Activated naive CD8-positive, alpha-beta T cell treated with anti-CD3 and anti-CD28 coated beads for 36 hours (primary cell): ENCODE measurements around the gene ME3. TPM values are rescaled to one million over a fixed set of nuclear protein-coding genes. Genes with fewer than 3 reads are reported as not detected.
"Not testable (repeated sequence)": the region's sequence is repeated elsewhere in the genome, so short reads cannot be mapped to it uniquely, and the experiment has no call there.

Experiments
- DNase-seq: peaks from one replicate; pipeline ENCODE4 v3.0.0; 2021
- H3K27ac Mint-ChIP-seq: one replicate; pipeline ENCODE4 v1.8.0; 2022; ENCODE audit warnings: mild to moderate bottlenecking, moderate library complexity, mixed read lengths
- H3K27me3 Mint-ChIP-seq: one replicate; pipeline ENCODE4 v1.8.0; 2022; ENCODE audit warnings: mild to moderate bottlenecking, mixed read lengths
- H3K36me3 Mint-ChIP-seq: one replicate; pipeline ENCODE4 v1.8.0; 2021; ENCODE audit warnings: mild to moderate bottlenecking, mixed read lengths
- H3K4me1 Mint-ChIP-seq: one replicate; pipeline ENCODE4 v1.8.0; 2021; ENCODE audit warnings: mixed read lengths
- H3K4me3 Mint-ChIP-seq: one replicate; pipeline ENCODE4 v1.8.0; 2022; ENCODE audit warnings: mild to moderate bottlenecking, moderate library complexity, mixed read lengths
- H3K9me3 Mint-ChIP-seq: one replicate; pipeline ENCODE4 v1.8.0; 2022; ENCODE audit warnings: mixed read lengths
- total RNA-seq, 2 experiments: library from RNA; stranded (reverse); gene quantifications; one replicate each; pipeline ENCODE4 v1.2.3, GENCODE V29; 2021

ME3 gene
- total RNA-seq, 2 experiments from 2014 or later = 3.8 to 4.8 TPM

DNA sequence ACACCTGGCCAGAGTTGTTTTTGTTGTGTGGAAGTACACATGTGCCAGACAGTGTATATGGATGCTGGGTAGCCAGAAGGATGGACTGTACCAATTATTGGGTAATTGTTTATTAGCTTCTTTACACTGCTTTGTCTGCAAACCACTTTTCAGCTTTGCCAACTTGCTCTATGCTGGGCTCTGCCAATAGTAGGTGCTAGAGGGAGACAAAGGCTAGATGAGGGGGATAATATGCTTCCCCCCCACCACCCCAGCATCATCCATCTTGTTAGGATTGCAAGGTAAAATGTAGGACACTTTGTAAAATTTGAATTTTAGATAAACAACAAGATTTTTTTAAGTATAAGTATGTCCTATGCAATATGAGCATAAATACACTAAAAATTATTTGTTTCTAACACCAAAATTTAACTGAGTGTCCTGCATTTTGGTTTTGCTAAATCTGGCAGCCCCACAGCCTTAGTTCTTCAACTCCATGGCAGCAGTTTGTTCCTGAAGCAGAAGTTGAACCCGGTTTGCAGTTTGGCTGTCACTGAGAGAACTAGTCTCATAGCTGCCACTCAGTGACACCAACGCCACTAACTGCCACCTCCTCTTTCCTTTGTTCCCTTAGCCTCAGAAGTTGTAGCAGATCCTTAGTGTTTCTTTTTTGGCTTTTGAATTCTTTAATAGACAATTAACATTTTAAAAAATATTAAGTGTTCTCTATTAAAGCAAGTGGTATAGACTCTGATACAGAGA lies 219.0 kb downstream of the ME3 start:
- Mint-ChIP-seq H3K36me3 (peaks cover 6% of the 10 kb centered on the region), H3K27ac (no peak overlapping the region), H3K4me1 (peaks cover 14% of the 10 kb centered on the region), H3K9me3 (no peaks in the 10 kb centered on the region), H3K4me3 (no peak overlapping the region), H3K27me3 (no peaks in the 10 kb centered on the region)
- DNase-seq = no peak

DNA sequence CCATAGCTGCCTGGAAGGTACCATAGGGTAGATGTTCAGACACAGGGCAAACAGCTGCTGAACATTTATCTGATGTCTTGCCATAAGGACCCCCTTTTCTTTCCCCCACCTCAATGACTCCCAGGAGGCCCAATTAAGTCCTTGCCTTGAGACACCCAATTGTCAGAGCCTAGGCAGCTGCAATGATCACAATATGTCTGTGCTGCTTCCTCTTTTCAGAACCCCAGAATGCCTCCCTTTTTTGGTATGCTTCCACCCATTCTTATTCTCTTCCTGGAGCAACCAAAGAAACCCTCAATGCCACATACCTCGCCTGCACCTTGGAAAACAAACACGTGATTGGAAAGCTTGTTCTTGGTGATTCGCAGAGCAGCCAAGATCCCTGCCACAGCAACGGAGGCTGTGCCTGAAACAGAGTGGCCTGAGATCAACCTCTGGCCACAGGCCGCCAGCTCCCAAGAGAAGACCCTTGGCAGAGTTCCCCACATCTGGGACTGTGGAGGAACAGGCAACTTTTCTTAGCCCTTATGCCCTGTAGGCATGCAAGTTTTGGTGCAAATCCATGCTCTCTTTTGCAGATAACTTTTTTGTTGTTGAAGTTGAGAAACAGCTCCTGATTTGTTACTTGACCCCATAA lies 222.3 kb downstream of the ME3 start:
- H3K9me3 Mint-ChIP-seq = peaks cover 3% of the 10 kb centered on the region
- no peak for DNase-seq
- no peak overlapping the region for H3K4me3 Mint-ChIP-seq
- H3K27ac Mint-ChIP-seq = no peak overlapping the region
- no peaks in the 10 kb centered on the region for H3K27me3 Mint-ChIP-seq
- H3K4me1 Mint-ChIP-seq = peaks cover 19% of the 10 kb centered on the region
- peaks cover 24% of the 10 kb centered on the region for H3K36me3 Mint-ChIP-seq

DNA sequence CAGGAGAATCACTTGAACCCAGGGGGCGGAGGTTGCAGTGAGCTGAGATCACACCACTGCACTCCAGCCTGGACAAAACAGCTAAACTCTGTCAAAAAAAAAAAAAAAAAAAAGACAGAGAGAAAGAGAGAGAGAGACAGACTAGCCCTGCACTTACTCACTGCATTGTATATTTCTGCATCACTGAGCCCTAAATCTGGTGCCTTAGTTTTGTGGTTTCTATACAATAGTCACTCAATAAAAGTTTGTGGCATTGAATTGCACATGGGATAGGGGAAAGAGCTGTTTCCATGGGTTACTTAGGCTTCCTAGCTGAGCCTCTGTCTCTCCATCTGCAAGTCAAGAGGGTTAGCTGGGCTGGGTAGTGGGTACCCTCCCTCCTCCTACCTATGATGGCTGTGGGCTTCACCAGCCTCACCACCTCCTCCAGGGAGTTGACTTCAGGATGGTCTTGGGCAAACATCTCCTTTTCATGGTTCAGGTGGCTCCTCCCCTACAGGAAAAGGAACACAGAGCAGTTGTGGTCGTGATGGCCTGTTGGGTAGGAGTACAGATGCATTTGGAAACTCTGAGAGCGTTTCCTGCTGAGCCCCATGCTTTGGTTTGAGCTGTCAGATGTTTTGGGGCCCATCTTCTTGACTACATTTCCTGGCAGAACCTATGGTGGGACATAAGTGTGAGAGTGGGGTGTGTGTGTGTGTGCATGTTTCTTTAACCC lies 224.5 kb downstream of the ME3 start:
- no peaks in the 10 kb centered on the region for H3K27me3 Mint-ChIP-seq
- H3K4me1 Mint-ChIP-seq = peaks cover 39% of the 10 kb centered on the region
- peaks cover 35% of the 10 kb centered on the region for H3K36me3 Mint-ChIP-seq
- H3K27ac Mint-ChIP-seq = no peak overlapping the region
- peak; percentile 60 for DNase-seq
- H3K9me3 Mint-ChIP-seq = peaks cover 3% of the 10 kb centered on the region
- peak overlapping the region; percentile 33 for H3K4me3 Mint-ChIP-seq

DNA sequence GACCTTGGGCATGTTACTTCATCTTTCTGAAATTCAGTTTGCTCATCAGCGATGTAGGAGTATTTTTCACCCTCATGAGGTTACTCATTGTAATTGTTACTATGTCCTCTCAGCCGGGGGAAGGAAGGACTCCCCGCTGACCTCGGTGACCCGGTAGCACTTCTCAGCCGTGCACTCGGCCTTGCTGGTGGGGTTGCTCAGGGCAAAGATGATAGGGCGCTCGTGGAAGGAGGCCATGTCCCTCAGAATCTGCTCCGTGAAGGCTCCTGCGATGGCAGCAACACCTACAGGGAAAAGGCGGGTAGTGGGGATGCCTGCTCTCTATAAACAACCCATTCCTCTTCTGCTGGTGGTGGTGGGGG lies 225.5 kb downstream of the ME3 start:
- no peaks in the 10 kb centered on the region for H3K27me3 Mint-ChIP-seq
- H3K4me3 Mint-ChIP-seq = no peak overlapping the region
- no peak overlapping the region for H3K27ac Mint-ChIP-seq
- H3K36me3 Mint-ChIP-seq = peaks cover 41% of the 10 kb centered on the region
- peaks cover 47% of the 10 kb centered on the region for H3K4me1 Mint-ChIP-seq
- peaks cover 3% of the 10 kb centered on the region for H3K9me3 Mint-ChIP-seq
- no peak for DNase-seq

DNA sequence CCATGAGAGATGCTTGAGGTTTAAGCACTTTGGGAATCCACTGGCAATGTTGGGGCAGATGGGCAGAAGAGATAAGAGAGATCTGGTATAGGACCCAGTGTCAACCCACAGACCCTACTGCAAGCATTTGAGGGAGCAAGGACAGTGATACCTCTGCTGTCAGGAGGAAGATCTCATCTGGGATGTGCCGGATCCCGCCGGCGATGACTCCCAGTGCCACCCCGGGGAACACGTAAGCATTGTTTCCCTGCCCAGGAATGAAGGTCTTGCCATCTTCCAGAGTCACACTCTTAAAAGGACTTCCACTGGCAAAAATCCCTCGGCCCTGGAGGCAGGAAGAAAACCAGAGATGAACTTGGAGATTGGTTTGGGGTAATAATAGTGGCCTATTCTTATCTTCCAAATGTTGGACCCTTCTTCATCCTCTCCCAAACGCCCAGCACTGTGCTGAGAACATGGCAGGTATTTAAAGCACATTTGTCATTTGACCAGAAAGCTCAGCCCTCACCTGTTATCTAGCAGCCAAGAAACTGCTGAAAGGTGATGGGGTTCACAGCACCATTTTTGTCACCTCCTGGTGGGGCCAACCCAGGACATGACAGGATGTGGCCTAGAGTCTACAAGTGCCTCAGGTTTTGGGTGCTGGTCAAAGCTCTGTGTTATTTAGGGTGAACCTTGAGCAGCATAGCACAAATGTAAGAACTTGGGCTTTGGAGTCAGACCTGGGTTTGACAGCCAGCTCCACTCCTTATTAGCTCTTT lies 226.1 kb downstream of the ME3 start:
- Mint-ChIP-seq H3K27me3 (no peaks in the 10 kb centered on the region), H3K9me3 (peaks cover 3% of the 10 kb centered on the region), H3K36me3 (peaks cover 42% of the 10 kb centered on the region), H3K27ac (peak overlapping the region; percentile 84), H3K4me1 (peaks cover 48% of the 10 kb centered on the region), H3K4me3 (no peak overlapping the region)
- no peak for DNase-seq

DNA sequence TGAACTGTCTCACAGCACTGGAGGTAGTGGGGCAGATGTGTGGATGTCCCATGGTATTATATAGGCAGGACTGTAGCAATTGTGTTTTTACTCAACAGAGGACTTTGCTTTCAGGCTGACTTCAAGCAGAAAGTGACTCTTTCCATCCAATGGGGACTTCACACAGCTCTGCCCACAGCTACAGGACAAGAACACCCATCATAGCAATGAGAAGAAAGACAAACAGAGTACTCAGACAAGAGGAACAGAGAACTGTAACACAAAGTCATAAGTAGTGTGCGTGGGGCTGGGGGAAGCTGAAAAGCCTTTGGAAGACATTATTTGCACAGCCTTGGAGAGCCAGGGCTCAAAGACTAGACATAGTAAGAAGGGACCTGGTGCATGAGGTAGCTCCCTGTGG lies 227.4 kb downstream of the ME3 start:
- peaks cover 60% of the 10 kb centered on the region for H3K4me1 Mint-ChIP-seq
- H3K9me3 Mint-ChIP-seq = peaks cover 3% of the 10 kb centered on the region
- peak overlapping the region; percentile 84 for H3K27ac Mint-ChIP-seq
- H3K27me3 Mint-ChIP-seq = no peaks in the 10 kb centered on the region
- peaks cover 42% of the 10 kb centered on the region for H3K36me3 Mint-ChIP-seq
- H3K4me3 Mint-ChIP-seq = no peak overlapping the region
- no peak for DNase-seq

DNA sequence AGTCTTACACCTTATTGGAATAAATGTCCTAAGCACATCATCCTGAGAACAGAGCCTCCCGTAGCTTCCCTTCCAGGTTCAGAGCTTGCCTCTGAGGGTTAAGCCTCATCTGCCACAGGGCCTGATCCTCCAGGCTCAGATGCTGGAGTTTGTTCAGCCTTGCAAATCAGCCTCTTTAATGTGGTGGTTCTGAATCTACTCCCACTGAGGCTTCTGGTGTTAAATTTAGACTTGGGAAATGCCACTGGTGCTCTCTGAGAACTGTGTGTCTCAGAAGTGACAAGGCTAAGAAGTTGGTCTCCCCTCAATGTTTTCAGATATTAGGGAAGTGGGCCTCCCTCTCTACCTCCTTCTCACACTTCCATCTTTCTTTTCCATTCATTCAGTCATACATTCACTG lies 229.0 kb downstream of the ME3 start:
- Mint-ChIP-seq H3K27me3 (no peaks in the 10 kb centered on the region), H3K4me3 (peak overlapping the region; percentile 25), H3K36me3 (peaks cover 42% of the 10 kb centered on the region), H3K27ac (peak overlapping the region; percentile 84), H3K9me3 (peaks cover 3% of the 10 kb centered on the region), H3K4me1 (peaks cover 60% of the 10 kb centered on the region)
- DNase-seq = no peak

DNA sequence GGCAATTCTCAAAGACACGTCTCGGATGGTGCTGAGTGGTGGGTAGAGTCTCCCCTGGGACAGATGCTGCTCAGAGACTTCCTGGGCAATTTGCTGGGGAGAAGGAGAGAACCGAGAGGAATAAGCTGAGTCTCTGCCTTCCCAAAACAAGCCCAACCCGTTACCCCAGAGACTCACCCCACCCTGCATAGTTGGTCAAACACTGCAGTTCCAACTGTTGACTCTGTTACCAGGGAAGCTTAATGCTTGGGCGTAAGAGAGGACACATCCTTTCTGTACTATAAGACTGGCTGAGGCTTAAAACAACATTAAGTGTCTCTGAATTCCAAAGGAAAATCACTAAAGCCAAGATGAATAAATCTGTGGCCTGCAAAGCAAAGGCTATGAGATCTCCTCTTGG lies 229.6 kb downstream of the ME3 start:
- Mint-ChIP-seq H3K27ac (peak overlapping the region; percentile 84), H3K4me3 (peak overlapping the region; percentile 29), H3K4me1 (peaks cover 60% of the 10 kb centered on the region), H3K27me3 (no peaks in the 10 kb centered on the region), H3K36me3 (peaks cover 40% of the 10 kb centered on the region), H3K9me3 (peaks cover 3% of the 10 kb centered on the region)
- DNase-seq = no peak

DNA sequence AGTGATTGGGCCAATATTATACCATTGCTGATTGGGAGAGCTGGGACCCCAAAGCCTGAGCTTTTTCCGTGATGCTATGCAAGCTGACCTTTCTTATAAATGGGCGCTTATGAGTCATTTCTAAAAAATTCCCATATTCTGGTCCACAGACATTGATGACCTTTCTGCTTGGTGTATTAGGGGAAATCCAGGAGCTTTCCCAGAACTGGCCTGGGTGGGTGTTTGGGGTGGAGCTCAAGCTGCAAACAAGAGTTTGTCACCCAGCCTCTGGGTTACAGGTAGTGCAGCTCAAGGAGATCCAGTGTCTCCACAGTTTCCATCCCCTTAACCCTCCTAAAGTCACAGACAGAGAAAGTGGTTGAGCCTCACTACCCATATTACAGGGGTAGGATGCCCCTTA lies 230.0 kb downstream of the ME3 start:
- Mint-ChIP-seq H3K9me3 (peaks cover 3% of the 10 kb centered on the region), H3K27ac (peak overlapping the region; percentile 84), H3K36me3 (peaks cover 39% of the 10 kb centered on the region), H3K27me3 (no peaks in the 10 kb centered on the region), H3K4me3 (peak overlapping the region; percentile 29), H3K4me1 (peaks cover 60% of the 10 kb centered on the region)
- peak; percentile 66 for DNase-seq

DNA sequence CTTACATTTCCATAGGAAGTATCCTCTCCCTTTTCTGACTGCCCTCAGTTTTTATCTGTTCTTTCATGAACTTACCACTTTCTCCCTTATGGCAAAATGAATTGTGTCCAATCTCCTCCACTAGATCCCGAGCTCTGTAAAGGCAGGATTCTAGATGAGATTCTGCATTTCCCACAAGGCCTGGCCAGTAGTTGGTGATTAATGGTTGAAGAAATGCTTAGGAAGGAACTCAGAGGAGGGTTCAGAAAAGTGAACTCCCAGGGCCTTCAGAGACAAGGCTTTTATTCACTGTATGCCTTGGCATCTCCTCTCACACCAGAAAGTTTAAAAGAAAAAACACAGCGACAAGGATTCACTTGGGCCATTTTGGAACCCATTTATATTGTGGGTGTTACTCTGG lies 231.6 kb downstream of the ME3 start:
- Mint-ChIP-seq H3K9me3 (no peaks in the 10 kb centered on the region), H3K36me3 (peaks cover 30% of the 10 kb centered on the region), H3K27me3 (no peaks in the 10 kb centered on the region), H3K4me3 (no peak overlapping the region), H3K4me1 (peaks cover 49% of the 10 kb centered on the region), H3K27ac (peak overlapping the region; percentile 67)
- no peak for DNase-seq

DNA sequence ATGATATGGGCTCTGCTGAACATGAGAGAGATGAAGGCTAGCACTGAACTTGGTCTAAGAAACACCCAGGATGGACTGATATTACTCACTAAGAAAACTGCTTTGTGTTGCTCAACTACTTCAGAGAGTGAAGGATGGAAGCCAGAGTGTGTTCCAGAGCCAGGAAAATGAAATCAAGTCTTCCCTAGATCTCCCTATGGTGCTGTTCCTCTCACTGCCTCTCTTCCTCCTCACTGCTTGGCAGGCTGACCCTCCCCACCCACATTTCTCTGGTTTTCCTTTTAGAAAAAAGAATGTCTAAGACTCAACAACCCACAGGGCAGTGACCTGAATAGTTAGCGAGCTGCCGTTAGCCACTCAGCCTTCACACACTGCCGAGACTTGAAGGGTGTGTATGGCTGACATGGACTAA lies 232.1 kb downstream of the ME3 start:
- no peaks in the 10 kb centered on the region for H3K27me3 Mint-ChIP-seq
- H3K4me1 Mint-ChIP-seq = peaks cover 45% of the 10 kb centered on the region
- H3K9me3 Mint-ChIP-seq = no peaks in the 10 kb centered on the region
- no peak for DNase-seq
- H3K36me3 Mint-ChIP-seq = peaks cover 28% of the 10 kb centered on the region
- H3K4me3 Mint-ChIP-seq = no peak overlapping the region
- peak overlapping the region; percentile 67 for H3K27ac Mint-ChIP-seq

DNA sequence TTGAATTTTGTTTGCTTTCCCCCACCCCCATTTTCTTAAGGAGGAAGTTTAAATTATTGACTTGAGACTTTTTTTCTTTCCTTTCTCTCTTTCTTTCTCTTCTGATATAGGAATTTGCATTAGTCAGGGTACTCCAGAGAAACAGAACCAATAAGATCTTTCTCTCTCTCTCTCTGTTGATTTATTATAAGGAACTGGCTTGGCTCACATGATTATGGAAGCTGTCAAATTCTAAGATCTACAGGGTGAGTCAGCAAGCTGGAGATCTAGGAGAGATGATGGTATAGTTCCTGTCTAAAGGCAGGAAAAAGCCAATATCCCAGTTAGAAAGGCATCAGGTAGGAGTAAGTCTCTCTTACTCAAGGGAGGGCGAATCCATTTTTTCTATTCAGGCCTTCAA lies 233.7 kb downstream of the ME3 start:
- H3K4me1 Mint-ChIP-seq = peaks cover 29% of the 10 kb centered on the region
- peaks cover 21% of the 10 kb centered on the region for H3K36me3 Mint-ChIP-seq
- peaks cover 1% of the 10 kb centered on the region for H3K9me3 Mint-ChIP-seq
- DNase-seq = no peak
- no peaks in the 10 kb centered on the region for H3K27me3 Mint-ChIP-seq
- H3K27ac Mint-ChIP-seq = no peak overlapping the region
- no peak overlapping the region for H3K4me3 Mint-ChIP-seq

DNA sequence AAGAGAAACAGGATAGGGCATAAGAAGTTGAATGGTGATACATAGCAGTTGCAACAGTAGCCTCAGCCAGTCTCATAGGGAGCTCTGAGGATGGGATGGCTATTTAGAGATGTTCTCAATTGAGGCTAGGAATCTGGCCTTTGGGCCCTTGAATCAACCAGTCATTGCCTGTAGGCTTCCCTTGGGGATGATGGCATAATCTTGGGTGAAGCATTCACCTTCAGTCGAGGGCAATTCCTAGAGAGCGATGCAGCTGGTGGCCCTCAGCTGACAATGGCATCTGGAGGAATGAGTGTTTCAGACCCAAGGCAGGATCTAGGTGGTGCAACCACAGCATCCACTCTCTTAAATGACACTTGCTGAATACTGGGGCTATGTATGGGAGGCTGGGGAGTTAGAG lies 236.7 kb downstream of the ME3 start:
- DNase-seq = no peak
- Mint-ChIP-seq H3K9me3 (peaks cover 3% of the 10 kb centered on the region), H3K27ac (no peak overlapping the region), H3K36me3 (peaks cover 21% of the 10 kb centered on the region), H3K4me1 (peaks cover 7% of the 10 kb centered on the region), H3K27me3 (no peaks in the 10 kb centered on the region), H3K4me3 (no peak overlapping the region)

DNA sequence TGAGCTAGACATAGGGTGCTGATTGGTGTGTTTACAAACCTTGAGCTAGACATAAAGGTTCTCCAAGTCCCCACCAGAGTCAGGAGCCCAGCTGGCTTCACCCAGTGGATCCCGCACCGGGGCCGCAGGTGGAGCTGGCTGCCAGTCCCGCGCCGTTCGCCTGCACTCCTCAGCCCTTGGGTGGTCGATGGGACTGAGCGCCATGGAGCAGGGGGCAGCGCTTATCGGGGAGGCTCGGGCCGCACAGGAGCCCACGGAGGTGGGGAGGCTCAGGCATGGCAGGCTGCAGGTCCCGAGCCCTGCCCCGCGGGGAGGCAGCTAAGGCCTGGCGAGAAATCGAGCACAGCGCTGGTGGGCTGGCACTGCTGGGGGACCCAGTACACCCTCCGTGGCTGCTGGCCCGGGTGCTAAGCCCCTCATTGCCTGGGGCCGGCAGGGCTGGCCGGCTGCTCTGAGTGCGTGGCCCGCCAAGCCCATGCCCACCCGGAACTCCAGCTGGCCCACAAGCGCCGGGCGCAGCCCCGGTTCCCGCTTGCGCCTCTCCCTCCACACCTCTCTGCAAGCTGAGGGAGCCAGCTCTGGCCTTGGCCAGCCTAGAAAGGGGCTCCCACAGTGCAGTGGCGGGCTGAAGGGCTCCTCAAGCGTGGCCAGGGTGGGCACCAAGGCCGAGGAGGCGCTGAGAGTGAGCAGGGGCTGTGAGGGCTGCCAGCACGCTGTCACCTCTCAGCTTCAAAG lies 238.9 kb downstream of the ME3 start:
- not testable (repeated sequence) for H3K4me1 Mint-ChIP-seq, H3K27me3 Mint-ChIP-seq, DNase-seq, H3K27ac Mint-ChIP-seq, H3K4me3 Mint-ChIP-seq, H3K9me3 Mint-ChIP-seq
- H3K36me3 Mint-ChIP-seq = peaks cover 23% of the 10 kb centered on the region
